IPS-20b (cell line): ENCODE measurements around the gene NNMT.

Source experiments
- H3K27ac ChIP-seq: one replicate; pipeline ENCODE4 v1.5.1; 2013; ENCODE audit warnings: low read length
- H3K27me3 ChIP-seq: 2 replicates; pipeline ENCODE4 v1.6.1; 2013; ENCODE audit warnings: mild to moderate bottlenecking, low read length, inconsistent platforms; ENCODE audit not compliant: insufficient read depth
- H3K36me3 ChIP-seq: 2 replicates; pipeline ENCODE4 v1.6.1; 2013; ENCODE audit warnings: low read depth, mild to moderate bottlenecking, inconsistent platforms, low read length, moderate library complexity; ENCODE audit not compliant: insufficient read depth
- H3K4me1 ChIP-seq: 2 replicates; pipeline ENCODE4 v1.6.1; 2013; ENCODE audit warnings: mild to moderate bottlenecking, control low read depth, inconsistent platforms, low read length, moderate library complexity; ENCODE audit not compliant: insufficient read depth
- H3K4me3 ChIP-seq: 2 replicates; pipeline ENCODE4 v1.5.1; 2013; ENCODE audit warnings: mild to moderate bottlenecking, low read length, inconsistent platforms
- H3K9ac ChIP-seq: 2 replicates; pipeline ENCODE4 v1.6.1; 2013; ENCODE audit warnings: low read depth, mild to moderate bottlenecking, inconsistent platforms, low read length, moderate library complexity
- H3K9me3 ChIP-seq: 2 replicates; pipeline ENCODE4 v1.6.1; 2013; ENCODE audit warnings: mild to moderate bottlenecking, low read depth, low read length, inconsistent platforms; ENCODE audit not compliant: insufficient read depth

The NNMT gene

DNA sequence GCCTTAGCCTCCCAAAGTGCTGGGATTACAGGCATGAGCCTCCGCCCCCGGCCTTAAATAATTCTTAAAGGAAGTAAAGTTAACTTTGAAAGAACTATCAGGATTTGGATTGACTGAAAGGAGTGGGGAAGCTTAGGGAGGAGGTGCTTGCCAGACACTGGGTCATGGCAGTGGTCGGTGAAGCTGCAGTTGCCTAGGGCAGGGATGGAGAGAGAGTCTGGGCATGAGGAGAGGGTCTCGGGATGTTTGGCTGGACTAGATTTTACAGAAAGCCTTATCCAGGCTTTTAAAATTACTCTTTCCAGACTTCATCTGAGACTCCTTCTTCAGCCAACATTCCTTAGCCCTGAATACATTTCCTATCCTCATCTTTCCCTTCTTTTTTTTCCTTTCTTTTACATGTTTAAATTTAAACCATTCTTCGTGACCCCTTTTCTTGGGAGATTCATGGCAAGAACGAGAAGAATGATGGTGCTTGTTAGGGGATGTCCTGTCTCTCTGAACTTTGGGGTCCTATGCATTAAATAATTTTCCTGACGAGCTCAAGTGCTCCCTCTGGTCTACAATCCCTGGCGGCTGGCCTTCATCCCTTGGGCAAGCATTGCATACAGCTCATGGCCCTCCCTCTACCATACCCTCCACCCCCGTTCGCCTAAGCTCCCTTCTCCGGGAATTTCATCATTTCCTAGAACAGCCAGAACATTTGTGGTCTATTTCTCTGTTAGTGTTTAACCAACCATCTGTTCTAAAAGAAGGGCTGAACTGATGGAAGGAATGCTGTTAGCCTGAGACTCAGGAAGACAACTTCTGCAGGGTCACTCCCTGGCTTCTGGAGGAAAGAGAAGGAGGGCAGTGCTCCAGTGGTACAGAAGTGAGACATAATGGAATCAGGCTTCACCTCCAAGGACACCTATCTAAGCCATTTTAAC is at the start of gene NNMT:
NNMT (plus strand) TSS at position 724 of the 929 bp plus-strand sequence; CDS start at position 882, 158 bp downstream.
- Histone ChIP-seq H3K4me1 (no peaks in the 10 kb centered on the region), H3K9ac (no peak within 1 kb of the TSS), H3K4me3 (no peak within 1 kb of the TSS), H3K27ac (no peak within 1 kb of the TSS), H3K9me3 (peaks cover 3% of the 10 kb centered on the region; the same call in 1 of the 2 replicates), H3K27me3 (no peaks in the 10 kb centered on the region), H3K36me3 (no peaks in the 10 kb centered on the region)

DNA sequence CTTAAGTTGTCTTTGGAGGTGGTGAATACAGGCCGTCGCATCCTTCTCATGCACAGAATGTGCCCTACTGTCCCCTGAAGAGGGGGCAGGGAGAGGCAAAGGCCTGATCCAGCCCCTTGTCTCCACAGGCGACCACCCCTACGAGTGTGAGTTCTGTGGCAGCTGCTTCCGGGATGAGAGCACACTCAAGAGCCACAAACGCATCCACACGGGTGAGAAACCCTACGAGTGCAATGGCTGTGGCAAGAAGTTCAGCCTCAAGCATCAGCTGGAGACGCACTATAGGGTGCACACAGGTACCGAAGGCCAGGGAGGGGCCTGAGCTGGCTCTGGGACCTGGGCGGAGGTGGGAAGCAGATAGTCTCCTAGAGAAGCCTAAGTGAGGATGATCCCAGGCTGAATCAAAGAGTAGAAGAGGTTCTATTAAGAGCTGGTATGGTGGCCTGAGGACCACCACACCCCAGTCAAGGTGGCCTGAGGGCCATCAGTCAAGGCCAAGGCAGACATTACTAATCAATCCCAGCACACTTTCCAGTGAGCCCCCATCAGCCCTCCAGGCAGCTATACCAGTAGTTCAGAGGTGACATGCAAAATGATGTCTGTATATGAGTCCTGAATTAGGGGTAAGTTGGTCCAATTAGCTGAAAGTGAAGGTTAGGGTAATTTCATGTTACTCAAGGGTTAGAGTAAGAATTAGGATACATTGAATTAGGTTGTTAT is 49.0 kb upstream of the NNMT start:
- Histone ChIP-seq H3K4me3 (no peak overlapping the region), H3K9ac (no peak overlapping the region), H3K27me3 (no peaks in the 10 kb centered on the region; the same call in 1 of the 2 replicates), H3K9me3 (no peaks in the 10 kb centered on the region), H3K36me3 (no peaks in the 10 kb centered on the region), H3K27ac (no peak overlapping the region), H3K4me1 (peaks cover 5% of the 10 kb centered on the region; the same call in 1 of the 2 replicates)

DNA sequence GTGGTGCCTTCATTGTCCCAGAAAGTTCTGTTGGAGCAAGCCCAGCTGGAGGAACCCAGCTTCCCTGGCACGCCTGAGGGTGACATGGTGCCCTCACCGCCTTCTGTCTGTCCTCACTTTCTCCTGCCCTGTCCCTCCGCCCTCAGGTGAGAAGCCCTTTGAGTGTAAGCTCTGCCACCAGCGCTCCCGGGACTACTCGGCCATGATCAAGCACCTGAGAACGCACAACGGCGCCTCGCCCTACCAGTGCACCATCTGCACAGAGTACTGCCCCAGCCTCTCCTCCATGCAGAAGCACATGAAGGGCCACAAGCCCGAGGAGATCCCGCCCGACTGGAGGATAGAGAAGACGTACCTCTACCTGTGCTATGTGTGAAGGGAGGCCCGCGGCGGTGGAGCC is 46.0 kb upstream of the NNMT start:
- Histone ChIP-seq H3K9ac (no peak overlapping the region), H3K27me3 (no peaks in the 10 kb centered on the region), H3K4me1 (peaks cover 5% of the 10 kb centered on the region; the same call in 1 of the 2 replicates), H3K36me3 (no peaks in the 10 kb centered on the region), H3K27ac (no peak overlapping the region), H3K4me3 (no peak overlapping the region), H3K9me3 (no peaks in the 10 kb centered on the region)

DNA sequence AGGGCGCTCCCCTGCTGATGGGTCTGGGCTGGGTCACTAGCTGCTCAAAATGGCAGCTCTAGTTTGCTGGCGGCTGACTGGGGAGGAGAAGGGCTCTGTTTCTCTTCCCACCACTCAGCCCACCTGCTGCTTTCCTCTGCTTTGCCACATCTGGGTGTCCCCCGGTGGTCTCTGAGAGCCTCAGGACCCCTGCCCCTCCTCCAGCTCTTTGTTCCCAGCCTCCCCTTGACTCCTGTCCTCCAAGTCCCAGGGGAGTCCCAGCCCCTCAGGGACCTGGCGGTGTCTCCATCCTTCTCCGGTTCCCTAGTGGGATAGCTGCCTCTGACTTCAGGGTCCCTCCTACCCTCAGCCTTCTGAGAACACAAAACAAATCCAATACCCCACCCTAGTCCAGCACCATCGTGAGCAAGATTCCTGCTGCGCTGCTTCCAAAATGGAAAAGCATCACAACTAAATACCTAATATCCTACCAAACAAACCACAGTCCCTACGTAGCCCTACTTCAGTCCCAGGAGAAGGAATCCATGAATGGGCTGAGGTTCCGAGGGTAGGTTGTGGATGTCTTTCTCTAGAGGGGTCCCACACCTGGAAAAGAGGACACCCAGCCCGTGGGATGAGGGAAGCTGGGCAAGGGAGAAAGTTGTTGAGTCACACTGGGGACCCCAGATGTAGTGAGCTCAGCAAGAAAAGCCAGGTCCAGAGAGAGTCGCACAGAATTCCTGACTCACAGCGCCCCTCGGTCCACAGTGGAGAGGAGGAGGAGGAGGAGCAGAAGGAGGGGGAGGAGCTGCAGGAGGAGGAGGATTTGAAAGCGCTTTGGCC is 45.0 kb upstream of the NNMT start:
- Histone ChIP-seq H3K27ac (no peak overlapping the region), H3K9ac (no peak overlapping the region), H3K36me3 (no peaks in the 10 kb centered on the region), H3K27me3 (no peaks in the 10 kb centered on the region), H3K4me3 (no peak overlapping the region), H3K4me1 (peaks cover 5% of the 10 kb centered on the region; the same call in 1 of the 2 replicates), H3K9me3 (no peaks in the 10 kb centered on the region)

DNA sequence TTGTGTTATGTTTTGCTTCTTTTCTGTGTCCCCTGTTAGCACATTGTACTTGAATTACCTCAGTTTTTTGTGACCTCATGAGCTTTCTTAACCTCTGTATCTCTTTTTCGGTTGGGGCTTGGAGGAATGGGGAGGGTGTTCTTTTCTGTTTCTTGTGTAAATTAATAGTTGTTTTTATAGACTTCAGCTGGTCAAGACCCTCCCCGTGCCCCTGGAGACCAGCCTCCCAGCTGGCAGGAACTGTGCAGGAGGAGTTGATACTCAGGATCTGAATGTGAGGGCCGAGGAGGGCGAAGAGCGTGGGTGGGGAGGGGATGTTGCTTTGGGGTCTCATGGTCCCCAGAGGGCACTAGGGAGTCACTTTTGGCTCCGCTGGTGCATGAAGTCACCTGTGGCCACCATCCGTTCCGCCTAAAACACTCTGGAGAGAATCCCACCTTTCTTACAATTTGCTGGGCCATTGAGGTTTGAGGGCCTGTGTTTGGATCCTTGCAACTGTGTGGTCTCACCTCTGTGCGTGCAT is 44.3 kb upstream of the NNMT start:
- no peaks in the 10 kb centered on the region for H3K27me3 ChIP-seq
- H3K27ac ChIP-seq, result no peak overlapping the region
- H3K36me3 ChIP-seq, result no peaks in the 10 kb centered on the region
- H3K4me1 ChIP-seq, result peaks cover 5% of the 10 kb centered on the region; the same call in 1 of the 2 replicates
- H3K9me3 ChIP-seq, result no peaks in the 10 kb centered on the region
- no peak overlapping the region for H3K4me3 ChIP-seq
- H3K9ac ChIP-seq, result no peak overlapping the region

DNA sequence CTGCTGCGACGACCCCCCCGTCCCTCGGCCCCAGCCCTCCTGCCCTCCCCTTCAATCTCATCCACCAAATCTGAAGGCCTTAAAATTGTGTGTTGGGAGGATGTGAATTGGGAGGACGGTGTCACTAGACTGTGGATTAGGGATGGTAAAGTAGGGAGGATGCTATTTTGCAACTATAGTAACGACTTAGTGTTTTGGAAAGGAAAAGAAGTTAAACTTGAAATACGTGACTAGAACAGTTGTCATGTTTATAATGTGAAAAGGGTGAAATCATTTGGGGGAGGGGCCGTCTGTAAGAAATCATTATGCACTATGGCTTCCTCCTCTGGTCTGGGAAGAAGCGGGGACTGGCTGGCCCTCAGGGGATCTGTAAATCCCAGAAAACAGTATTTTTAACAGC is 43.4 kb upstream of the NNMT start:
- Histone ChIP-seq H3K27ac (no peak overlapping the region), H3K9me3 (no peaks in the 10 kb centered on the region), H3K9ac (no peak overlapping the region), H3K4me3 (no peak overlapping the region), H3K27me3 (no peaks in the 10 kb centered on the region), H3K36me3 (no peaks in the 10 kb centered on the region), H3K4me1 (peaks cover 5% of the 10 kb centered on the region; the same call in 1 of the 2 replicates)

DNA sequence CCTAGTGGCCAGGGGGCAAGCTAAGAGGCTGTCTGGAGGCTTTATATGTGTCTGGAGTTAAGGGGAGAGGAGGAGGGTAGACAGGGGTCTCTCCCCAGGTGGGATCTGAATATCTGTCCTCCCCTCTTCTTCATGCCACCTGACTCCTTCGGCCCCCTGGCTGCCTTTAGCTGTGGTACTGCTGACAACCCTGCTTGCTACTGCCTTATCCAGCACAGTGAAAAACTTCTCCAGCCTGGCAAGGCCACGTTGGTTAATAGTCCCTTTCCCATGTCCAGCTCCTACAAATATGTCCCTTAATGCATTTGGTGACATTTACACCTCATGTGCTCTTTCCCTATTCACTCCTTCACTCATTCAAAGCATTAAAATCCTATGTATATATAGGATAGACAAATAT is 42.4 kb upstream of the NNMT start:
- Histone ChIP-seq H3K36me3 (no peaks in the 10 kb centered on the region), H3K9ac (no peak overlapping the region), H3K27me3 (no peaks in the 10 kb centered on the region), H3K4me3 (no peak overlapping the region), H3K4me1 (peaks cover 5% of the 10 kb centered on the region; the same call in 1 of the 2 replicates), H3K27ac (no peak overlapping the region), H3K9me3 (no peaks in the 10 kb centered on the region)

DNA sequence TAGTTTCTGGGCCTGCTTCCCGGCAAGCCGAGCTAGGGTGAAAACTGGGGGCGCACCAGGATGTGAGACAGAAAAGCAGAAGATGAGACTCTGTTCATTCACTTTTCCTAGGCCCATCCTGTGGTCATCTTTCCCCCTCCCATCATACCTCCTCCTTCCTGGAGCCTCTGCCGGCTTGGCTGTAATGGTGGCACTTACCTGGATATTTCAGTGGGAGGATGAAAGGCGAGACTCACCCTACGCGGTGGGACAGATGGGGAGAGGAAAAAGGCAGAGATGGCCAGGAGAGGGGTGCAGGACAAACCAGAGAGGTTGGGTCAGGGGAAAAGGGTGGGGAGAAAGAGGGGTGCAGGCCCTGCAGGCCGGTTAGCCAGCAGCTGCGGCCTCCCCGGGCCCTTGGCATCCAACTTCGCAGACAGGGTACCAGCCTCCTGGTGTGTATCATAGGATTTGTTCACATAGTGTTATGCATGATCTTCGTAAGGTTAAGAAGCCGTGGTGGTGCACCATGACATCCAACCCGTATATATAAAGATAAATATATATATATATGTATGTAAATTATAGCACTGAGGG is 41.5 kb upstream of the NNMT start:
- H3K4me3 ChIP-seq, result no peak overlapping the region
- no peaks in the 10 kb centered on the region for H3K27me3 ChIP-seq
- peaks cover 5% of the 10 kb centered on the region; the same call in 1 of the 2 replicates for H3K4me1 ChIP-seq
- no peak overlapping the region for H3K27ac ChIP-seq
- H3K9me3 ChIP-seq, result no peaks in the 10 kb centered on the region
- no peak overlapping the region for H3K9ac ChIP-seq
- H3K36me3 ChIP-seq, result no peaks in the 10 kb centered on the region

DNA sequence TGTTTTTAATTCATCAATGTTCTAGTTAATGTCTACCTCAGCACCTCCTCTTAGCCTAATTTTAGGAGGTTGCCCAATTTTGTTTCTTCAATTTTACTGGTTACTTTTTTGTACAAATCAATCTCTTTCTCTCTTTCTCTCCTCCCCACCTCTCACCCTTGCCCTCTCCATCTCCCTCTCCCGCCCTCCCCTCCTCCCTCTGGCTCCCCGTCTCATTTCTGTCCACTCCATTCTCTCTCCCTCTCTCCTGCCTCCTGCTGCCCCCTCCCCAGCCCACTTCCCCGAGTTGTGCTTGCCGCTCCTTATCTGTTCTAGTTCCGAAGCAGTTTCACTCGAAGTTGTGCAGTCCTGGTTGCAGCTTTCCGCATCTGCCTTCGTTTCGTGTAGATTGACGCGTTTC is 40.9 kb upstream of the NNMT start:
- Histone ChIP-seq H3K9ac (no peak overlapping the region), H3K9me3 (no peaks in the 10 kb centered on the region), H3K4me3 (no peak overlapping the region), H3K27me3 (no peaks in the 10 kb centered on the region), H3K36me3 (no peaks in the 10 kb centered on the region), H3K27ac (no peak overlapping the region), H3K4me1 (peaks cover 5% of the 10 kb centered on the region; the same call in 1 of the 2 replicates)

DNA sequence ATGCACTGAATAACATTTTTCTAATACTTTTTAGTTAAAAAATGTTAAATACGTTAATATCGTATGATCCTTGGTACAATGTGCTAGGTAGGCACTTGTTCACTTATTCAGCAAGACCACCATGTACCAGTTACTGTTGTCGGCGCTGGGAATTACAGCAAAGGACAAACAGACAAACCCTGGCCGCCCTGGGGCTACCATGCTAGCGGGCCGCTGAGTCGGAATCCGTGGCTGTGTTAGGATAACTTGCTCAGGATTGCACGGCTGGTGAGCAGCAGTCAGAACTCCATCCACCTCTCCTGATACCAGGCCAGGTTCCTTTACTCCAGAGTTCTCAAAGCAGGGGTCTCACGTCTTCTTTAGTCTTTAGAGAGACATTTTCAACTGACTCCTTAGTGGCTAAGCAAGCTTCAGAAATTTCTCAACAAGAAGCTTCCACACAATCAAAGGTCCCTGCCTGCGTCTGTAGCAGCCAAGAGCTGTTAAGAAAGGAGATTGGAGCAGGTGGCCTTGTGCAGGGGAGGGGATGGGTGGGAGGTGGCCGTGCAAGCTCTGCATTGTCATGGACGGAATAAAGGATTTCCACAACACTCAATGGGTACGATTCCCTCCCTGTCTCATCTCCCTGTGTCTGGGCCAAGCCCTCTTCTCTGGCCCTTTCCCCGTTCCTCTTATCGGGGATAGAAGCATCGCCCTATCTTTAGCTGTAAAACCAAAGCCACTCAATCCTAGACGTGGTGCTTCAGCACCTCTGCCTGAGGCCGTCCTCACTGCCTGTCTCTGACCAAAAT is 39.8 kb upstream of the NNMT start:
- no peaks in the 10 kb centered on the region for H3K36me3 ChIP-seq
- H3K9me3 ChIP-seq, result no peaks in the 10 kb centered on the region
- H3K27me3 ChIP-seq, result no peaks in the 10 kb centered on the region
- peaks cover 5% of the 10 kb centered on the region; the same call in 1 of the 2 replicates for H3K4me1 ChIP-seq
- no peak overlapping the region for H3K27ac ChIP-seq
- no peak overlapping the region for H3K9ac ChIP-seq
- H3K4me3 ChIP-seq, result no peak overlapping the region
